ENCODE measurements around the gene SPN.
A peak's percentile ranks its signal among the peaks of the same experiment; 100 is the strongest.
"Not testable (repeated sequence)": the region's sequence is repeated elsewhere in the genome, so short reads cannot be mapped to it uniquely, and the experiment has no call there.

The SPN gene, protein sequence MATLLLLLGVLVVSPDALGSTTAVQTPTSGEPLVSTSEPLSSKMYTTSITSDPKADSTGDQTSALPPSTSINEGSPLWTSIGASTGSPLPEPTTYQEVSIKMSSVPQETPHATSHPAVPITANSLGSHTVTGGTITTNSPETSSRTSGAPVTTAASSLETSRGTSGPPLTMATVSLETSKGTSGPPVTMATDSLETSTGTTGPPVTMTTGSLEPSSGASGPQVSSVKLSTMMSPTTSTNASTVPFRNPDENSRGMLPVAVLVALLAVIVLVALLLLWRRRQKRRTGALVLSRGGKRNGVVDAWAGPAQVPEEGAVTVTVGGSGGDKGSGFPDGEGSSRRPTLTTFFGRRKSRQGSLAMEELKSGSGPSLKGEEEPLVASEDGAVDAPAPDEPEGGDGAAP

GRCh38 chr16:29663016-29663806 lies at the start of gene SPN:
TSS of gene SPN (plus strand) at chr16:29663247. CDS start at chr16:29663729, 482 bp downstream.
- no peak for DNase-seq

GRCh38 chr16:29613307-29614057 lies 49.6 kb upstream of the SPN start:
- DNase-seq, result peak; percentile 63 to 78

GRCh38 chr16:29614691-29615314 lies 48.2 kb upstream of the SPN start:
- not testable (repeated sequence) for DNase-seq

- not testable (repeated sequence) for DNase-seq
These were observed 46.9 kb upstream of the SPN start for GRCh38 chr16:29616127-29616526.

DNA sequence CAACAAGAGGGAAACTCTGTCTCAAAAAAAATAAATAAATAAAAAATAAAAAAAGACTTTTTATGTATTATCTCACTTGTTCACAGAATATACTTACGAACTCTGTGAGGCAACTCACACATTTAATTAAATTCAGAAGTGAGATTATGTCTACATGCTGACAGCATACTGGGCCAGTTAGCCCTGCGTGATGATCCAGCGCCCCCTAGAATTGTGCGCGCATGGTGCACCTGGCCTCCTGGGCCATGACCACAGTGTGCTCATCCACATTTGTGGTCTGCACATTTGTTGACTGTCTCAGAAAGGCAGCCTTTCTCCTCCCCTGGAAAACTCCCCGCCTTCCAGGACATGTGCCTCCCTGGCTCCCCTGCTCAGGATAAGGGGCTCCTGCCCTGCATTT lies 42.5 kb upstream of the SPN start:
- DNase-seq, result not testable (repeated sequence)

DNA sequence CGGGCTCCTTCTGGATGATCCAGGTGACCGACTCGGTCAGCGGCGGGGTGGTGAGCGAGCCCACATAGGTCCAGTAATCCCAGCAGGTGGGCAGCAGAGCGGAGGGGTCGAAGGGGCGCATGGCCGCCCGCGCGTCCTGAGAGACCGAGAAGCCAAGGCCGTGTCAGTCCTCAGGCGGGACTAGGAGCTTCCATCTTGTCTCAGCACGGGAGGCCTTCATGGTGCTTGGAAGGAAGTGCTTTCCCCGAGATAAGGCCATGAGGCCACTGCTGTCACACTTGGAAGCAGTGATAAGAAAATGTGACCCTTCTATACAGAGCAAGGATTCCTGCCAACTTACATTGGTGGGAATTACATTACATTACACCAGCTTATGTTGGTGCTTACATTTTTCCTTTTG lies 40.3 kb upstream of the SPN start:
- DNase-seq, result not testable (repeated sequence)

DNA sequence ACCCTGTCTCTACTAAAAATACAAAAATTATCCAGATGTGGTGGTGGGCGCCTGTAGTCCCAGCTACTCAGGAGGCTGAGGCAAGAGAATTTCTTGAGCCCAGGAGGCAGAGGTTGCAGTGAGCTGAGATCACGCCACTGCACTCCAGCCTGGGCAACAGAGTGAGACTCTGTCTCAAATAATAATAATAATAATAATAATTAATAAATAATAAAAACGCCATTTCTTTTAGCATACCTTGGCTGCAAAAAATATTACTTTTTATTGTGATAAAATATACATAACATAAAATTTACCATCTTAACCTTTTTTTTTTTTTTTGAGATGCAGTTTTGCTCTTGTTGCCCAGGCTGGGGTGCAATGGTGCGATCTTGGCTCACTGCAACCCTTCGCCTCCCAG lies 39.8 kb upstream of the SPN start:
- DNase-seq, result not testable (repeated sequence)

DNA sequence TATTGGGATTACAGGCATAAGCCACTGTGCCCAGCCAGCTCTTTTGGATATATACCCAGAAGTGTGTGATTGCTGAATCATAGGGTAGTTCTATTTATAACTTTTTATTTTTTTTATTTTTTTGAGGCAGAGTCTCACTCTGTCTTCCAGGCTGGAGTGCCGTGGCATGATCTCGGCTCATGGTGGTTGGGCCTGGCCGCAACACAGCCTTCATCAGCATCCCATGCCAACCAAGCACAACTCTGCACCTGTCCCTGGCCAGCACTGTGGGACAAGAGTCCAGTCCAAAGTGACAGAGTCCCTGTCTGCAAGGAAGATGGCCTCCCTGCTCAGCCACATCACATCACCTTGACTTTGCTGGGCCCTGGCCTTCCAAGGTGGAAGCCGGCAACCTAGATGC lies 37.9 kb upstream of the SPN start:
- not testable (repeated sequence) for DNase-seq

DNA sequence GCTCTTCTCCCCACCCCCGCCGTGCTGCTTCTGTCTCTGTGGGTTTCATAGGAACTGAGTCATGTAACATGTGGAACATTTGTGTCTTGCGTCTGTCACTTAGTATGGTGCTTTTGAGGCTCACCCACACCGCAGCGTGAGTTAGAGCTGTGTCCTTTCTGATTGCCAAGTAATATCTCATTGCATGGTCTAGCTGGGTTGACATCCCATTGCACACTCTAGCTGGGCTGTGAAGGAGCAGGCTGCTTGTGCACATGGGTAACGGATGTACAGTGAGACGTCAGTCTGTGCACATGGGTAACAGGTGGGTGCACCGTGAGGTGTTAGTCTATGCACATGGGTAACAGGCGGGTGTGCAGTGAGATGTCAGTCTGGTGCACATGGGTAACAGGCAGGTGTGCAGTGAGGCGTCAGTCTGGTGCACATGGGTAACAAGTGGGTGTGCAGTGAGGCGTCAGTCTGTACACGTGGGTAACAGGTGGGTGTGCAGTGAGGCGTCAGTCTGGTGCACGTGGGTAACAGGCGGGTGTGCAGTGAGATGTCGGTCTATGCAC lies 36.2 kb upstream of the SPN start:
- not testable (repeated sequence) for DNase-seq

DNA sequence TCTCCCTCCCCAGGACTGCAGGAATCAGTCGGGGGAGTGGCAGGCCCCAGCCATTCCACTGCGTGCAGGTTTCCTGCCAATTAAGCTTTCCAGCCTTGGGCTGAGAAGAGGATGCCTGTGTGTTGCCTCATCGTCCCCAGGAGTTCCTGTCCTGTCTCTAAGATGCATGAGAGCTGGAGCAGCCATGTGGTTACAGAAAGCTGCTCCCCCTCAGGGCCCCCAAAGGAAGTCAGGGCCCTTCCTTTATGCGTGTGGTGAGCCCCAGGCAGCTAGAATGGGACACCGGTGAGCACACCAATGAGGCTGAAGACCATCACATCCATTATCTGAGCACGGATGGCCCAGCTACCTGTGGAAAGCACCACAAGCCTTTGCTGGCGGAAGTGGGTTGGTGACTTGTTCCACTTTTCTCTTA lies 35.4 kb upstream of the SPN start:
- not testable (repeated sequence) for DNase-seq

- DNase-seq, result not testable (repeated sequence)
These were observed 34.3 kb upstream of the SPN start for GRCh38 chr16:29628707-29629106.

- DNase-seq, result not testable (repeated sequence)
These were observed 33.7 kb upstream of the SPN start for GRCh38 chr16:29629318-29629717.

GRCh38 chr16:29631658-29632057 lies 31.4 kb upstream of the SPN start:
- not testable (repeated sequence) for DNase-seq

- DNase-seq, result not testable (repeated sequence)
These were observed 27.1 kb upstream of the SPN start for GRCh38 chr16:29635902-29636301.

DNA sequence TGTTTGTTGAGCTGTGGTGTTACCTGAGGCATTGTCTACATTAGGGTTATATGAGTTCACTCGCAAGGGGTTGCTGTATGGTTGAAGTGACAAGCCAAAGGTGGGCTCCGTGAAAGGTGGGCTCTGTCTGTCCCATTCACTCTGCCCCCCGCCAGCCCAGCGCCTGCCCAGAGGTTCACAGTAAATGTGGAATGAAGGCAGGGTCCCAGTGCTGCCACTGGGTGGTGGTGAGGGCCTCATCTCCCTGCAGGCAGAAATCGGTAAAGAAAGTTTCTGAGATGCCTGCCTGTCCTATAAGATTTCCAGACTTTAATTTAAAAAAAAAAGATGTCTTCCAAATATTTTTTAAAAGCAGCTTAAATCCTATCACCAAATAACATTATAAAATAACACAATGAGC lies 26.7 kb upstream of the SPN start:
- not testable (repeated sequence) for DNase-seq

DNA sequence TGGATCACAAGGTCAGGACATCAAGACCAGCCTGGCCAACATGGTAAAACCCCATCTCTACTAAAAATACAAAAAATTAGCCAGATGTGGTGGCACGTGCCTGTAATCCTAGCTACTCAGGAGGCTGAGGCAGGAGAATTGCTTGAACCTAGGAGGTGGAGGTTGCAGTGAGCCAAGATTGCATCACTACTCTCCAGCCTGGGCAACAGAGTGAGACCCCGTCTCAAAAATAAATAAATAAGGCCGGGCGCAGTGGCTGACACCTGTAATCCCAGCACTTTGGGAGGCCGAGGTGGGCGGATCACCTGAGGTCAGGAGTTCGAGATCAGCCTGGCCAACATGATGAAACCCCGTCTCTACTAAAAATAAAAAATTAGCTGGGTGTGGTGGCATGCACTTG lies 24.3 kb upstream of the SPN start:
- not testable (repeated sequence) for DNase-seq

GRCh38 chr16:29641561-29641960 lies 21.5 kb upstream of the SPN start:
- DNase-seq, result peak; percentile 13 to 50

GRCh38 chr16:29643596-29643995 lies 19.5 kb upstream of the SPN start:
- no peak for DNase-seq

DNA sequence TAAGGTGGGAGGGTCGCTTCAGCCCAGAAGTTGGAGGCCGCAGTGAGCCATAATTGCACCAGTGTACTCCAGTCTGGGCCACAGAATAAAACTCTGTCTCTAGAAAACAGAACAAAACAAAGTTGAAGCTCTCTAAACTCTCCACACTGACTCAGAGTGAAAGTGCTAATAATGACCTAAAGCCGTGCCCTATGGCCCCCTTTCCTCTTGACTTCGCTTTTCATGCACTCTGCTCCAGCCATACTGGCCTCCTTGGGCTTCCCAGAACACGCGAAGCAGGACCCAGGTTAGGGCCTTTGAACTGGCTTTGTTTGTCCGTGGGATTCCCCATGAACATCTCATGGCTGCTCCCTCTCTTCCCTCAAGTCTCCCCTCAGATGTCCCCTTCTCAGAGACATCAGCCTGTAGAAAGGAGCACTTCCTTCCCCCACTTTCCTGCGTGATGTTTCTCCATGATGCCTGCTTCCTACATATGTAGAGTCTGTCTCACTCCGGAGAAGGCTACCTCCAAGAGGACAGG lies 18.6 kb upstream of the SPN start:
- no peak for DNase-seq

GRCh38 chr16:29644973-29645693 lies 17.9 kb upstream of the SPN start:
- no peak for DNase-seq

- peak; percentile 23 to 61 for DNase-seq
These were observed 17.3 kb upstream of the SPN start for GRCh38 chr16:29645694-29646187.

Data from NCI-H524 (cell line).